LNCAP (cell line): ENCODE measurements around the gene NADSYN1.

Experiments
- TF ChIP-seq, protein P1 (sequence below): fragments of 450-650 bp; IDR thresholded peaks from 2 replicates; pipeline ENCODE4 v1.5.1; 2017; ENCODE audit warnings: mild to moderate bottlenecking

The NADSYN1 gene

DNA sequence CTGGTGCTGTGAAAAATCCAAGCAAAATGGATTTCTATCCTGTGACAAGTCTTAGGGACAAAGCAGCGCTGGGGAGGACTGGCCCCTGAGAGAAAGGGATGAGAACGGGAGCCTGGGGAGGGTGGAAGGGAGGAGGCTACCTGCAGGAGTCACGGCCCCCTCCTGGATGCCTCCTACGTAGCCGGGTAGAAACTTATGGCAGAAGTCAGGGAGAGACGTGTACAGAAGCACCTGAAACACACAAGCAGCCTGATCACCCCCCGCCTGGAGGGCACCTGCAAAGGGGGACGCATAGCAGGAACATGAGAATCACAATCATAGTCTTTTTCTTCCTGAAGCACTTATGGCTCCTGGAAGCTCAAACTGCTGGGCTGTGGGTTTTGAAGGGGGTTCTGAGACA, 10.9 kb upstream of the NADSYN1 start:
- TF ChIP-seq, protein P1, sequence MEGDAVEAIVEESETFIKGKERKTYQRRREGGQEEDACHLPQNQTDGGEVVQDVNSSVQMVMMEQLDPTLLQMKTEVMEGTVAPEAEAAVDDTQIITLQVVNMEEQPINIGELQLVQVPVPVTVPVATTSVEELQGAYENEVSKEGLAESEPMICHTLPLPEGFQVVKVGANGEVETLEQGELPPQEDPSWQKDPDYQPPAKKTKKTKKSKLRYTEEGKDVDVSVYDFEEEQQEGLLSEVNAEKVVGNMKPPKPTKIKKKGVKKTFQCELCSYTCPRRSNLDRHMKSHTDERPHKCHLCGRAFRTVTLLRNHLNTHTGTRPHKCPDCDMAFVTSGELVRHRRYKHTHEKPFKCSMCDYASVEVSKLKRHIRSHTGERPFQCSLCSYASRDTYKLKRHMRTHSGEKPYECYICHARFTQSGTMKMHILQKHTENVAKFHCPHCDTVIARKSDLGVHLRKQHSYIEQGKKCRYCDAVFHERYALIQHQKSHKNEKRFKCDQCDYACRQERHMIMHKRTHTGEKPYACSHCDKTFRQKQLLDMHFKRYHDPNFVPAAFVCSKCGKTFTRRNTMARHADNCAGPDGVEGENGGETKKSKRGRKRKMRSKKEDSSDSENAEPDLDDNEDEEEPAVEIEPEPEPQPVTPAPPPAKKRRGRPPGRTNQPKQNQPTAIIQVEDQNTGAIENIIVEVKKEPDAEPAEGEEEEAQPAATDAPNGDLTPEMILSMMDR = no peak

DNA sequence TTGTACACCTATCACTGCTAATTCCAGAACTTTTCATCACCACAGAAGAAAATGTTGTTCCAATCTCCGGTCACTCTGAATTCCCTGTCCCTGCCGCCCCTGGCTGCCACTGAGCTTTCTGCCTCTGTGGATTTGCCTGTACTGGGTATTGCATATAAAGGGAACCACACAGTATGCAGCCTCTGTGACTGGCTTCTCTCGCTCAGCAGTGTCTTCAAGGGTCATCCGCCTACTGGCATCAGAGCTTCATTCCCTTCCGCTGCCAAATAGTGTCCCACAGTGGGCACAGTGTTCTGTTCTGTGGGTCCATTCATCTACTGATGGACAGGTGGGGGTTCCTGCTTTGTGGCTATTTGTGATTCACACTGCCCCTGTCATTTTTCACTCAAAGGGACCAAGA, 10.1 kb upstream of the NADSYN1 start:
- TF ChIP-seq, protein P1 = no peak

DNA sequence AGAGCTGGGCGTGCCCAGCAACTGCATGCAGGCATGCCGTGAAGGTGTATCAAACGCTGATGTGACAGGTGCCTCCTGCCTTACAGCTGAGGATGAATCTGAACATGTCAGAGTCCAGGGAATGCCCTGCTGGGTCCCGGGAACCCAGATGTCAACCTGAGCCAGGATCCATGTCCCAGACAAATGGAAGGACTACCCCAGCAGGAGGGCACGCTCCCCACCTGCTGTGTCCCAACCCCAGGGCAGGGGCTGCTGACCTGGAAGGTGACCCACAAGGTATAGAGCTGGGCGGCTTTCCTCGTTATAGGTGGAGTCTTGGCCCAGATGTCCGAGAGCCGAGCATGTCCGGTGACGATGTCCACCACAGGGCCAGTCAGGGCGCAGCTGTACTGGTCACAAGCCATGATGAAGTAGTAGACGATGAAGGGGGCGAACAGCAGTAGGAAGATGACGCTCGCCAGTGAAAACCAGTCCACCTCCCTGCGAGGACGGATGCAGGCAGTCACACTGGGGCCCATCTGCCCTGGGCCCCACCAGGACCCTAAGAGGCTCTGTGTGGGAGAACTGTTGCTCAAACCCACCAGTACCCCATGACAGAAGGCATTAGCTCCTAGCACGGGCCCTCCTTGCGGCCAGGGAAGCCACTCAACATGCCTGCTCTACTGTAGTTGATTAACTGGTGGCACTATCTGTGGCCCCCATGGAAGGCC, 9.1 kb upstream of the NADSYN1 start:
- TF ChIP-seq, protein P1 = no peak

DNA sequence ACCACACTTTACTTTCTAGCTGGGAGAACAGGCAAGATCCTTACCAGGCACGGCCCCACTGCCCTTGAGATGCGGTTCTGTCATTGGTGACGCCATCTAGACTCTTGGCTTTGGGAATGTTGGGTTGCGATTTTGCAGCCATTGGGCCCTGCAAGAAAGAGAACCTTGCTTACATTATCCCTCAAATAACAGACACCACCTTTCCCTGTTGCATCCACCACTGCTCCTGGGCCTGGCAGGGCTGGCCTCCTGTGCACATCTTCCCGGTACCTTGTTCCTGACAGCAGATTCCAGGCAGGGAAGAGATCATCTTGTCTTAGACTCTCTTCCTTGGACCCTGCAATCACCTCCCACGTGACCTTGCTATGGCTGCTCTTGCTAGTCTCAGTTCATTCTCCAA, 8.2 kb upstream of the NADSYN1 start:
- TF ChIP-seq, protein P1 = no peak

DNA sequence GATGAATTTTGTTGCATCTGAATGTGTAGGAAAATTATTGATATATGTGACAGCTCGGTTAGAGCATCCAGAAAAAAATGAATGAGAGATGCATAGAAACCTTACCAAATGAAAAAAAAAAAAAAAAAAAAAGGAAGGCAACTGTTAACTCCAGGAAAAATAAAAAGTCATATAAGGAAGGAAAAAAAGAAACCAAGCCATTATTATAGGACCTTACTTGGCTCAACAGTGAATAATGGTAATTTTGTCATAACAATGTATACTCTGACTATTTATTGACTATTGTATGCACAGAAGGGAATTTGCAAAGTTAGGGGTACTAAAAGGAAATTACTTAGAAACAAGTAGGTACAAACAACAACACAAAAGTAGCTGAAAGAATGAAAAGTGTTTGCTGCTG, 6.9 kb upstream of the NADSYN1 start:
- TF ChIP-seq, protein P1 = no peak

DNA sequence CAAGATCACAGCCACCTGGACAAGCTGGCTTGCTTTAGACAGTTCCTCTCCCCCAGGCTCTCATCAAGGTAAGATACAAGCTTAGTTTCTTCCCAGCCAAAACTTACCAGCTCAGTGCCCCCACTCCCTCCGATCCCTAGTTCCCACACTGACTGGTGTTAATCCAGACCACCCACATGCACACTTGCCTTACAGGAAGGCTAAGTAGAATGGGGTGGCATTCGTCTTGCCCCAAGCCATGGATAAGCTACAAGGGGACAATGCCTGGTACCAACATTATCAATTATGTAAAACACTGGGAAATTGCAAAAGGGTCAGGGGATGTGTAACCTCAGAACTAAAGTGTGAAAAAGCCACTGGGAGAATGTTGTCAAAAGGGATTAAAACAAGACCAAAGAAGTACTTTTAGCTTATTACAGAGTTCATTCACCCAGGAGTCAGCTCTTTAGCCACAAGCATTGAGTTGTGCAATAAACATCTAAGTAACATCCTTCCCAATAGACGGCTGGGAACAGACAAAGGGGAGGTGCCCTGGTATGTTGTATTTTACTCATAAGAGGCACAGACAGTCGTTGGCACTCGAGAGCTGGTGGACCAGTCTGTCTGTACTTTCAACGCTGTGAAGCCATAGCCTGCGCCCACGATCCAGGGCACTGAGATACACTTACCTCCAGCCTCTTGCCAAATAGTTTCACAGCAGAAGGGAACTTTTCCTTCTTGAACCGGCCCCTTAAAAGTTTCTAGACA, 5.9 kb upstream of the NADSYN1 start:
- TF ChIP-seq, protein P1 = no peak

DNA sequence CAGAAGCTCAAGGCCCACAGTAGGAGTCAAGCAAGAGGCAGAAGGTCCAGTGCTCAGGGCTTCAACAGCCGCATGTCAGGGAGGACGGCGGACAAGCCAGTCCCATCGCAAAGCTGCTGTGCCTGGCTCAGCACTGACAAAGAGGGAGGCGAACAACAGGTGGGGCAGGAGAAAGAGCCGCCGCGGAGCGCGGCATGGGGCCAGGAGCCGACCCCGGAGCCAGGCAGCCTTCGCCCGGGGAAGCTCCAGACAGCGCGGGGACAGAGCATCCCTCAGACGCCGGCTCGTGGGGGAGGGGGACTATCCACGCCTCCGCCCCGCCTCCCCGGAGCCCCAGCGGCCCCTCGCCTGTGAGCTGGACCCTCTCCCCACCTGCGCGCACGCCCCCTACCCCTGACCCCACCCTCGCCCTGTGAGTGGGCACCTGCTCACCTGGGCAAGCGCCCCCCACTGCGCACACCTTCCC, 5.2 kb upstream of the NADSYN1 start:
- TF ChIP-seq, protein P1 = no peak
